Right kidney (tissue), 9 donors: ENCODE results near the gene EXOC2.

ENCODE experiments used
- DNase-seq: peaks from one replicate; pipeline ENCODE4 v3.0.0-alpha.2; 2016
- long read RNA-seq, 8 donors: transcript quantifications; one replicate each; lab custom pipeline, GENCODE V29; 2026

Gene EXOC2, protein sequence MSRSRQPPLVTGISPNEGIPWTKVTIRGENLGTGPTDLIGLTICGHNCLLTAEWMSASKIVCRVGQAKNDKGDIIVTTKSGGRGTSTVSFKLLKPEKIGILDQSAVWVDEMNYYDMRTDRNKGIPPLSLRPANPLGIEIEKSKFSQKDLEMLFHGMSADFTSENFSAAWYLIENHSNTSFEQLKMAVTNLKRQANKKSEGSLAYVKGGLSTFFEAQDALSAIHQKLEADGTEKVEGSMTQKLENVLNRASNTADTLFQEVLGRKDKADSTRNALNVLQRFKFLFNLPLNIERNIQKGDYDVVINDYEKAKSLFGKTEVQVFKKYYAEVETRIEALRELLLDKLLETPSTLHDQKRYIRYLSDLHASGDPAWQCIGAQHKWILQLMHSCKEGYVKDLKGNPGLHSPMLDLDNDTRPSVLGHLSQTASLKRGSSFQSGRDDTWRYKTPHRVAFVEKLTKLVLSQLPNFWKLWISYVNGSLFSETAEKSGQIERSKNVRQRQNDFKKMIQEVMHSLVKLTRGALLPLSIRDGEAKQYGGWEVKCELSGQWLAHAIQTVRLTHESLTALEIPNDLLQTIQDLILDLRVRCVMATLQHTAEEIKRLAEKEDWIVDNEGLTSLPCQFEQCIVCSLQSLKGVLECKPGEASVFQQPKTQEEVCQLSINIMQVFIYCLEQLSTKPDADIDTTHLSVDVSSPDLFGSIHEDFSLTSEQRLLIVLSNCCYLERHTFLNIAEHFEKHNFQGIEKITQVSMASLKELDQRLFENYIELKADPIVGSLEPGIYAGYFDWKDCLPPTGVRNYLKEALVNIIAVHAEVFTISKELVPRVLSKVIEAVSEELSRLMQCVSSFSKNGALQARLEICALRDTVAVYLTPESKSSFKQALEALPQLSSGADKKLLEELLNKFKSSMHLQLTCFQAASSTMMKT
- long read RNA-seq, donor 1, full-length matches to known transcripts: 5 of 5 reads
- long read RNA-seq, donor 1, partial matches to known transcripts: 0 of 5 reads
- long read RNA-seq, donor 1, other reads (novel, unspliced or antisense): 0 of 5 reads
- long read RNA-seq, donor 2, full-length matches to known transcripts: 1 of 1 reads
- long read RNA-seq, donor 2, partial matches to known transcripts: 0 of 1 reads
- long read RNA-seq, donor 2, other reads (novel, unspliced or antisense): 0 of 1 reads
- long read RNA-seq, donor 3, full-length matches to known transcripts: 1 of 1 reads
- long read RNA-seq, donor 3, partial matches to known transcripts: 0 of 1 reads
- long read RNA-seq, donor 3, other reads (novel, unspliced or antisense): 0 of 1 reads
- long read RNA-seq, donor 4, full-length matches to known transcripts: 5 of 5 reads
- long read RNA-seq, donor 4, partial matches to known transcripts: 0 of 5 reads
- long read RNA-seq, donor 4, other reads (novel, unspliced or antisense): 0 of 5 reads
- long read RNA-seq, donor 5, full-length matches to known transcripts: 6 of 6 reads
- long read RNA-seq, donor 5, partial matches to known transcripts: 0 of 6 reads
- long read RNA-seq, donor 5, other reads (novel, unspliced or antisense): 0 of 6 reads
- long read RNA-seq, donor 6, full-length matches to known transcripts: 1 of 1 reads
- long read RNA-seq, donor 6, partial matches to known transcripts: 0 of 1 reads
- long read RNA-seq, donor 6, other reads (novel, unspliced or antisense): 0 of 1 reads
- long read RNA-seq, donor 7, full-length matches to known transcripts: 1 of 1 reads
- long read RNA-seq, donor 7, partial matches to known transcripts: 0 of 1 reads
- long read RNA-seq, donor 7, other reads (novel, unspliced or antisense): 0 of 1 reads
- long read RNA-seq, donor 8, partial matches to known transcripts: 5 of 5 reads
- long read RNA-seq, donor 8, other reads (novel, unspliced or antisense): 0 of 5 reads

DNA sequence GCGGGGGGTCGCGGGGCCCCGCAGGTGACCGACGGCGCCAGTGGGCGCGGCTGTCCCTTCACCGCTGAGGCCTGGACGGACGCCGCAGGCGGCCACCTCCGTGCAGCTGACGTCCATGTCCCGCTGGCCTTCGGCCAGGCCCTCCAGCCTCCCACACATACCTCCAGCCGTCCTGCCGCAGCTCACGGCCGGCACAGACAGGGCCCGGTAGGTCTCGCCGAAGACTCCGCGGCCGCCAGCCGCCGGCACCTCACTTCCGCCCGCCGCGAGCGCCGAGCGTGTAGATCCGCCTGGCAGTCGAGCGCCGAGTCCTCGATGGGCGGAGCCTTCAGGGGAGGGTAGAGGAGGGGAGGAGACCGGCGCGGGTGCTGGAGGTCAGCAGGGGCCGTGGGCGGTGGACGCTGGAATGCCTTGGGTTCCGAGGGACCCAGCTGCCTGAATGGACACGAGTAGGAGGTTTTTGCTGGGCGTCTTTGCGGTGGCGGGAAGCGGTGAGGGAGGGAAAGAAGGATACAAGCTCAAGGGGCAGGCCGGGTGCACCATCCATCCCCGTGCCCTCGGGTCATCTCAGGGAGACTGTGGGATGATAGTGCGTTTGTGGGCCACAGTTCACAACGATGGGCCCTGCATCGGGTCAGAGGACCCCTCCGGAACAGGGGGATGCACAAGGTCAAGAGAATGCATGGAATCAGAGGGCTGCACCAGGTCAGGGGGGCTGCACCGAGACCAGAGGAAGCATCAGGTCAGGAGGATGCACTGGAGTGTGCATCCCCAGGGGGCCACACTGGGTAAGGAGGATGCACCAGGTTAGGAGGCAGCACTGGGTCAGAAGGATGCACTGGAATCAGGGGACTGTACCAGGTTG lies at the start of gene EXOC2:
TSS of gene EXOC2 (minus strand) at position 282 of the 865 bp plus-strand sequence. CDS start 55,321 bp downstream, outside the sequence.
- DNase-seq: peak; percentile 91

DNA sequence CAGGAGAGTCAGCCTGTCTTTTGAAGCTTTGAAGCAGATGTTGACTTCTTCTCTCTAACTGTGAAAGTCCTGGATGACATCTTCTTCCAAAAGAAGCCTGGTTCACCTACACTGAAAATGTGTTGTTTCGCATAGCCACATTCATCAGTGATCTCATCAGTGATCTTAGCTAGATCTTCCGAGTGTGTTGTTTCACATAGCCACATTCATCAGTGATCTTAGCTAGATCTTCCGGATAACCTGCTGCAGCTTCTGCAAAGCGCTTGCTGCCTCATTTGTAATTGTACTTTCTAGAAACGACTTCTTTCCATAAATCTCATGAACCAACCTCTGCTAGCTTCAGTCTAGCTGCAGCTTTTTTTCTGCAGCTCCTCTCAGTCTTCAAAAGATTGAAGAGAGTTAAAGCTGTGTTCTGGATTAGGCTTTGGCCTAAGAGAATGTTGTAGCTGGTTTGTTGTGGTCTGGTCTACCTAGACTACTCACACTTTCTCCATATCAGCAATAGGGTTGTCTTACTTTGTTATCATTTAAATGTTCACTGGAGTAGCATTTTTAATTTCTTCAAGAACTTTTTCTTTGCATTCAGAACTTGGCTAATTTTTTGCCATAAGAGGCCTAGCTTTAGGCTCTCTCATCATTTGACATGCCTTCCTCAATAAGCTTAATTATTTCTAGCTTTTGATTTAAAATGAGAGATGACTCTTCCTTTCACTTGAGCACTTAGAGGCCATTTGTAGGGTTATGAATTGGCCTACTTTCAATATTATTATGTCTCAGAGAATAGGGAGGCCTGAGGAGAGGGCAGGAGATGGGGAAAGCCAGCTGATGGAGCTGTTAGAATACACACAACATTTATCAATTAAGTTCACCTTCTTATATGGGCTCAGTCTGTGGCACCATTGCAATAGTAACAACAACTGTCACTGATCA lies 48.7 kb upstream of the EXOC2 start:
- DNase-seq: no peak

DNA sequence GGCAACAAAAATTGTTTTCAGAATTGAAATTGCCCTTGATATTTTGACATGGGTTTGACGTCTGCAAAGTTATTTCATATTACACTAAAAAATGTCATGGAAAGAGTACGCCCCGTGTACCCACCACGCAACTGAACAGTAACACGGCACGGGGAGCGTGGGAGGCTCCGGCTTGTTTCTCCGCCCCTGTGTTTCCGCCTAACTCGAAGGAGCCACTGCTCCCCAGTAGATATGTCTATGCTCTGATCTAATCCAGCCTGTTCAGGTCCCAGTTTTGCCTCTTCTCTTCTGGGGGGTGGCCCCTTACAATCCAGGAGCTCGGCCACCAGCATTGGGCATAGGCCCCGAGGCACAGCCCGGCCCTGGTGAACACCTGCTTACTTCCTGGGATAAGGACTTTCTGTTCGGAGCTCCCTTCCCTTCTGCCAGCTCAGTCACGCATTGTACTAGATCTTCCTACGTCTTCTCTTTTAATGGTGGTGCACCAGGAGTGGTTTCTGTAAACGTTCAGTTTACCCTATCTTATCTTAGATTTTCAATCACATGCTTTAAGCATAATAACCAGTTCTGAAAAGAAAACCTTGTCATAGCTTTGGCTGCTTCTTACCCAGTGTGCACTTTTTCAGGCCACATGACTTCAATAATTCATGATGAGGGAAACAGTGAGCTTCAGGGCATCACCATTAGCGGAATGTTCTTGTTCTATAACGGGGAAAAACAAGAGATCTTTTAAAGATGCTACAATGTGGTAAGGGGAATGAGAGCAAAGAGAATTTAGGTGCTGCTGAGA lies 43.9 kb upstream of the EXOC2 start:
- no peak for DNase-seq

DNA sequence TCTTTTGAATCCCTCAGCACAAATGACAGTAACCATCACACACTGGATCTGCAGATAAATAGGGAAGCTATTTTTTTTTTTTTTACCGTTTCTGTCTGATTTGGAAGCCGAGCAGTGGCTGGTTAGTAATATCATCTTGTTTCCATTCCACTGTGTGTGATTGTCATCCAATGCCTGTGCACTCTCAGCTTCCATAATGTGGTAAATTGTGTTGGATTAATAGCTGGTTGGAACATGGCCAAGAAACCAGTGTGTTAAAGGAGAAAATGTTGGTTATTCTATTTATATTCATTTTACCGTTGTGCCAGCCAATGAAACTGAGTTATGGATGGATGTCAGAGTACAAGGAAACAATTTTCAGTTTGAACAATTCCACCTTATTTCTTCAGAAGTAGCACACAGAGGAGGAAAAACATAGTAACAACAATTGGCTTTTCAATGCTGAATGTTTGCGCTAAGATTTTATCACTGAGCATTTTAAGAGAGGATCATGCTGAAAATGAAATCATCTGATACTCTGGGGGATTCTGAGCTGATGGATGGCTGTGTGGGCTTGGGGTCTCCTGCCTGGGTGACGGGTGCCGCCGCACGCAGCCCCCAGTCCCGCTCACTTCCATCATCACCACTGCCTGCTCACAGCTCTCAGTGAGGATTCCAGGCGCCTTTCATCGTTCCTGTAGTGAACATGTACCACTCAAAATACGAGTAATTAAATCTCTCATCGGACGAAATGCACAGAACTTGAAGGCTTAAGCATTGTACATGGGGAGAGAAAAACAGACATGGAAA lies 40.7 kb upstream of the EXOC2 start:
- no peak for DNase-seq

DNA sequence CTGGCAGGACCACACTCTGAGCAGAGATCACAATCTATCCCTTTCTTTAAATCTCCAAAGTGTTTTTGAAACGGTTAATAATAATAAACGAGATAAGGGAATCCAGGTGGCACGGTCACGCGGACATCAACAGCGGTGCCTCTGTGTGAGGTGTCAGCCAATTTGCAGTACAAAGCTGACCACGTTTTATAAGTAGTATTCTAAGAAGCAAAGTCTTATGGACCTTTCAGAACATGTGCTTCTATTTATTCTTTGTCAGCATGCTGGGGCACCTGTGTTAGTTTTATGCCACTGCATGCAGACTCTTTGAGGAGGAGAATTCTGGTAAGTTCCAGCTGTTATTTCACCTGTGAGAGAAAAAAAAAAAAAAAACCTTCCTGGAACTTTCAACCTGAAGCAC lies 39.0 kb upstream of the EXOC2 start:
- no peak for DNase-seq

DNA sequence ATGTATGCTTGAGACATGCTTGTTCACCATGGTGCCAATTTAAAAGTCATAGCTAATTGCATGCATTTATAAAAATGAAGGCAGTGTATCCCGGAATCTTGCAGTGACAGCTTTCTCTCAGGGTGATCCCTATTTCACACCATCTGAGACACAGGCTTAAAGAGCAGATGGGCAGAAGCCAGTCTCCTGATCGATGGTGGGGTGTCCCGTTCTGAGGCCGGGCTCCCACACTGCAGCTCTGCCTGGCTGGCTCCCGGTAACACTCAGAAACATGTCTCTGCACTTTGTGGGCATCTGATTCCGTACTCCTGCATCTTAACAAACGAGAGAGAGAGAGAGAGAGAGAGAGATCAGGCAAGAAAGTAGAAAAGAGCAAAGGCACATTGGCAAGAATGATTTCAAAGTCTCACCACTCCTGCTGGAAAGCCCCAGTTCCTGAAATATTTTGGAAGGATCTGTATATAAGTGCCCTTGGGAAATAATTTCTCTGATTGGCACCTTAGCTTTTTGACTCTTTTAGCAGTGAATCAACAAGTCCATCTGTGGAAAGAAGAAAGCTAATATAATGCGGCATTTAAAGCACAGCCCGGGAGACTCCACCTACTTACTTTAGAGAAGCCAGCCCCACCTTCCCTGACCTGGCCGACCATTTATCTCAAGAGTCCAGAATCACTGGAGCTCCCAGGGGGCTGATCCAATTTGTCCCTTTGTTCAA lies 36.8 kb upstream of the EXOC2 start:
- DNase-seq: no peak

DNA sequence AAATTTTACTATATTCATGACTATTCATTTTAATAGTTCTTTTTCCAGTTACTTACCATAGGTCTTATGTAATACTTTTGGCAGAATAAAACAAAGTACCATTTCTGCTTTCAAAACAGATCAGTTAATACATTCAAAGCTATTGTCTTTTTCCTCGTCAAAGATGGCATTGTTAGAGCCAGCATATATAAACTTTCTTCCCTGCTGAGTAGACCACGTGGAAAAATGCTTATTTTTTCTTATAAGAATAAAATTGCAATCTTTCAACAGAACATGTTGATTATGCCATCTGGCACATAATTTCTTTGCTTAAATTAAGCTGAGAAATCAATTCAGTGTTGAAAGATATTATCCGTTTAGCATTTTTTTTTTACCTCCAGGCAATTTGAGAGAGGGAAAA lies 34.9 kb upstream of the EXOC2 start:
- no peak for DNase-seq

DNA sequence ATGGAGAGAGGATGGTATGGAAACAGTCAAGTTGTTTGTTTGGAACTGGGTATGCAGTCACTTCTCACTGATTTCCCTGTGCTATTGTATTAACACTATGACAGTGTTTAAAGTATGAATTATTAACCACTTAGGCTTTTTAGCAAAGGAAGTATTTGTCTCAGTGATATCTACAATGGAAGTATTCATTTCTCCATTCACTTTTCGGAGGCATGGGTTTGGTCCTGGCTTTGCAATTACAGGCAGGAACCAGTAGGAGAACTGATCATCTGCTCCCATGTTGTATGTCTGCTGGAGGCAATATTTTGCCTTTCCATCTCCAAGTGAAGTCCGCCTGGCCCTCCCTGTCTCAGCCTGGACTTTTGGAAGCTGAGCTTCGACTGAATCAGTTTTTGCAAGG lies 30.6 kb upstream of the EXOC2 start:
- no peak for DNase-seq

DNA sequence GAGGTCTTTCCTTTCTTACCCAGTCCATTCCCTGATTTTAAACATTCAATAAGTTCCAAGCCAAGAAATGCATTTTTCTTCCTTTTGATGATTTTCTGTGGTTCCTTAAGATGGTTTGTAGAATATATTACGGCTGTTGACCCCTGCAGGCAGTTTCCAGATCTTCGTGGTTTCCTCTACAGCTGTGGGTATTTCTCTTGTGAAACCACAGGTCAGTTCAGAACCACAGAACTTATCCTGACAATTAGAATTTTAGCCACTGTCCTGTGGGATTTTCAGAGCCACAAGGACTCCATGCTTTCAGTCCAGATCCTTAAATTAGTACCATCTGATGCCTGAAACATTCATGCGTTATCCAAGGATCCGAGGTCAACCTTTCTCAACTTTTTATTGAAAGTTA lies 29.7 kb upstream of the EXOC2 start:
- DNase-seq: no peak

DNA sequence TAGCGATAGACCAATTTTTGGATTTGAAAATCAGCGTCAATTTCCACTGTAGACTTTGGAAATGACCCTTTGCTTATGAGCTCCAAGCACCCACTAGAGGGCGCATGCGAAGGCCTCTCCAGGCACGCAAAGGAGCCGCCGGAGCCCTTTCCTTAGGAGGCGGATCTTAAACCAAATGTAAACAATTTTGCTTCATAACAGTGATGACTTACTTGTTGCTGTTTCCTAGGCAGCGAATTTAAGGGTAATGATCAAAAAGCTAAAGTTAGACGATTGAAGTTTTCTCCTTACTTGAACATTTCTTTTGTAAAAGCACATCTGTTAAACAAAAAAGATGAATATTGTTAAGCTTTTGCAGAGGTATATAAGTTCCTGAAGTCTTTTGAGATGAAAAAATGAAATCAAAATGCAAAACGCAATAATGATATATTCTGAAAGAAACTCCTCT lies 29.2 kb upstream of the EXOC2 start:
- no peak for DNase-seq

DNA sequence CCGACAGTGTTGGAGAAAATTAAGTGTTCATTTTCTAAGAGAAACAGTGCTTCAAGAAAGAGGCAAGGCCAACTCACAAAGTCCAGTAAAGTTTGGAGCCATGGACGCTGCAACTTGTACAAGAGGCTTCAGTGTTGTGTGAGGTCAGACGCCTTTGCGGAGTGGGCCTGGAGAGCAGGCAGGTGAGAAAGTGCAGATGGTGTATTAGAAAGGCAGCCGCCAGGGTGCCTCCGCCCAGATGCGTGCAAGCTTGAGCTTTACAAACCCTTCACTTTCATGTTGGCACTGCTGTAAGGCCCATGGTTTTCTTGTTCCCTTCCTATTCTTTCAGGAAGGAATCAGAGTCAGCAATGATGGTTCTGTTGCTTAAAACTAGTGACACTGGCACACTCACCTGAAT lies 25.4 kb upstream of the EXOC2 start:
- DNase-seq: no peak

DNA sequence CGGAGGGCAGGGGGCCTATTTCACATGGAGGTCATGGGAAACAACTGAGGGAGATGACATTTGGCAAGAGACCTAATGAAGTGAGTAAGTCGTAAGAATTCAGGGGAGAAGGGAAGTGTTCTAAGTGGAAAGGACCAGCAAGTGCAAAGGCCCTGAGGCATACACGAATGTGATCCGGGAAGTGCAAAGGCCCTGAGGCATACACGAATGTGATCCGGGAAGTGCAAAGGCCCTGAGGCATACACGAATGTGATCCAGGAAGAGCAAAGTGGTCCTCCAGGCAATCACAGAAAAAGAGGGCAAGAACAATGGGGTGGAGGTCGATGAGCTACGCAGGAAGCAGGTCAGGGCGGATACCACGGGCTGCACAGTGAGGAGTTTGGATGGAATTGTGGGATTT lies 24.2 kb upstream of the EXOC2 start:
- DNase-seq: no peak

DNA sequence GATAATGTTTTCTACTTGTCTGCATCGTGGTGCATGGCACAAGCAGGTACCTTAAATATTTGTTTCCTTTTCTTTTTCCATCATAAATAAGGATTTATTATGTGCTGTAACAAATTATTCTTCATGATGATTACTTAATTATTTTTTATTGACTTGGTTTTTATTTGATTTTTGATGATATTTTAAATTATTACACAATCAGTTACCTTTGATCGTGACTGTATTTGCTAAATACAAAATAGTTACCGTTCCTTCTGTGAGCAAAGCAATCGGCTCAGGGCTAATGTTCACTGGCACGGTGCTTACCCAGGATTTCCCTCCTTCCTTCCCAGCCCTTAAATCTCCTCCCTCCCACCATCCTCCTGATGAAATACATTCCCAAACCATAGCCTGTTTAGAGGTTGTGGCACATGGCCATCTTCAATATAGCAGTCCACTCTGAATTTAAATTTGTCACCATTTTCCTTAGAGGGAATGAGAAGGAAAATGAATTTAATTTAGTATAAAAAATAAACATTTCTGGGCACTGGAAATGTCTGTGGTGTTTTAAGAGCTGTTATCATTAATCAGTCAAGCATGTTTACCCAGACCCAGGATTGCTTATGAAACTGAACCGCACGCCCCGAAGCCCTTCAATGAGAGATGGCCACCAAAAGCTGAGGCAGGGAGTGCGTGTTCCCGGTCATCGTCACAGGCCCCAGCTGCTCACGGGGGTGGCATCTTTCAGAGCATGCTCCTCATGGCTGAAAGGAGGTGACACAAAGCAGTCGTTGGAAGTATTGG lies 23.0 kb upstream of the EXOC2 start:
- DNase-seq: no peak

DNA sequence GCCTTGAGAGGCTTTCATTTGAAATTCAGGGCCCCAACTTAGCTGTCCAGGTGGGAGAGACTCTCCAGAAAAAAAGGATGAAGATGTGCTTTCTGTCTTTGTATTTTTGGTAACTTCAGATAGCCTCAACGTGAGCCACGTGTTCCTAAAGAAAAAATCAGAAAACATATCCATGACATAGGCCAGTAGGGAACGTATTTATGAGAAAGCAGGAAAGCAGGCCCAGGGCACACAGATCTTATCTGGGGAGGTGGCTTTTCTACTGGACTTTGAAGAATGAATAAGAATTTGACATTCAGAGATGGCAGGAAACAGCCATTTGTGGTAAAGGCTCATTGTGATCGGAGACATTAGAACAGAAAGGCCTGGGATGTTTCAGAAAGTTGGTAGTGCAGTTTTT lies 21.2 kb upstream of the EXOC2 start:
- DNase-seq: no peak

DNA sequence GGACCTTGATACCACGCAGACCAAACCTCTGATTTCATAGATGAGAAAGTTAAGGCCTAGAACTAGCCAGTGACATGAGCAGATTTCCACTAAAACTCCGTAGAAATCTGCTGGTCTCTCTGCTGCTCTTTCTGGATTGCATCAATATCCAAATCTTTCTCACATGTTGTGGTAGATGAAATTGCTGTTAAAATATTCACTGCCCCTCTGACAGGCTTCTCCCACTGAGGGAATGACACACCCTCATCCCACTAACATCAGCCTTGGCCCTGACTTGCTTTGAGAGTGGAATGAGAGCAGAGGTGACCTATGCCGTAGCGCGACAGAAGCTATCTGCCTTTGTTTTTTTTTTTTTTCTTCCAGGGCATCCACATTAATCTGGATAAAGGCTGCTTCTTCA lies 20.4 kb upstream of the EXOC2 start:
- DNase-seq: no peak

DNA sequence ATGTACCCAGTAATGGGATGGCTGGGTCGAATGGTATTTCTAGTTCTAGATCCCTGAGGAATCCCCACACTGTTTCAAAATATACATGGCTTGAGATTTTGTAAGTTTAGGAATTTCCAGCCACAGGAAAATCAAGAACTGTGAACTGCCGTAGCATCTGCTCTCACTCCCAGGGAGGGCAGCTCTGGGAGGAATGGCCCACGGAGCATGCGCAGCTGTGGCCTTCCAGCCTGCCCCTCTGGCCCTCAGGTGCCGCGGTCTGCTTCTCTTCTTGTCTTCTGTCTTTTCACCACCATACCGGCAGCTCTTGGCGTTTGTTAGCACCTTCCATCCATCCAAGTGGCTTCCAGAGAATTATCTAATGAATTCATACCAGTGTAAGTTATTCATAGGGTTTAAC lies 19.9 kb upstream of the EXOC2 start:
- DNase-seq: no peak
